Uterus (tissue), 4 donors: Measurements from ENCODE around the gene PTPRN2. TPM values are rescaled to one million over a fixed set of nuclear protein-coding genes. Genes with fewer than 3 reads are reported as not detected.
"Not testable (repeated sequence)": the region's sequence is repeated elsewhere in the genome, so short reads cannot be mapped to it uniquely, and the experiment has no call there.

Experiments used
- DNase-seq, 2 donors: peaks; one replicate each; pipeline ENCODE4 v3.0.0-alpha.2; 2019 to 2020
- H3K27ac ChIP-seq, 2 donors: fragments of 200-600 bp; sonication (generic); 1 replicate in 1 of 2; 2 replicates in 1 of 2; pipeline ENCODE4 v1.5.1; 2016 to 2018
- H3K27me3 ChIP-seq, 2 donors: fragments of 200-600 bp; sonication (generic); one replicate each; pipeline ENCODE4 v1.5.1; 2018 to 2019; ENCODE audit warnings: control low read depth in 1 of 2
- H3K36me3 ChIP-seq, 2 donors: fragments of 200-600 bp; sonication (generic); one replicate each; pipeline ENCODE4 v1.5.1; 2019; ENCODE audit warnings: control low read depth in 1 of 2
- H3K4me1 ChIP-seq, 2 donors: fragments of 200-600 bp; sonication (generic); one replicate each; pipeline ENCODE4 v1.5.1; 2018 to 2019; ENCODE audit warnings: control low read depth in 1 of 2
- H3K4me3 ChIP-seq, 2 donors: fragments of 200-600 bp; sonication (generic); 1 replicate in 1 of 2; 2 replicates in 1 of 2; pipeline ENCODE4 v1.5.1; 2018 to 2019; ENCODE audit warnings: mild to moderate bottlenecking in 1 of 2
- H3K9me3 ChIP-seq, 2 donors: fragments of 200-600 bp; sonication (generic); one replicate each; pipeline ENCODE4 v1.5.1; 2019; ENCODE audit warnings: control low read depth in 1 of 2
- POLR2A ChIP-seq, 2 donors: fragments of 450-650 bp; IDR thresholded peaks; one replicate each; pipeline ENCODE4 v1.6.1; 2016; ENCODE audit warnings: antibody characterized with exemption in 2 of 2, mild to moderate bottlenecking in 1 of 2, moderate library complexity in 1 of 2
- intact Hi-C: fragments of 100-400 bp; cut with DNase I; formaldehyde crosslinking; loops from one replicate; pipeline ENCODE4 v1.15.1; 2023; ENCODE audit warnings: low total_unique reads
- total RNA-seq, 4 donors: library from RNA; depleted of rRNA in 3 of 4; stranded (reverse); fragments of >200 nt in 3 of 4; gene quantifications; one replicate each; pipeline versions ENCODE4 v1.1.0 to v1.2.4, GENCODE V29; 2014 to 2023
- TF ChIP-seq, protein P1 (sequence below), 4 experiments: fragments of 200-600 bp in 2 of 4; fragments of 450-650 bp in 2 of 4; sonication (generic) in 2 of 4; IDR thresholded peaks; one replicate each; pipeline ENCODE4 v1.5.1; 2016 to 2019; ENCODE audit warnings: antibody characterized with exemption in 4 of 4, mild to moderate bottlenecking in 2 of 4, moderate library complexity in 1 of 4
- donor health status: DM: yes; HTN: yes; CAD: no.

Gene PTPRN2
- total RNA-seq, 4 donors from 2014 or later: 1.2 to 5.2 (median 2.3) TPM

GRCh38 chr7:157897681-157898080 is 689.9 kb downstream of the PTPRN2 start:
- H3K4me1 ChIP-seq: no peaks in the 10 kb centered on the region
- no peak overlapping the region for H3K27ac ChIP-seq
- DNase-seq: no peak
- no peak overlapping the region for H3K4me3 ChIP-seq
- no peaks in the 10 kb centered on the region for H3K9me3 ChIP-seq
- TF ChIP-seq, protein P1, sequence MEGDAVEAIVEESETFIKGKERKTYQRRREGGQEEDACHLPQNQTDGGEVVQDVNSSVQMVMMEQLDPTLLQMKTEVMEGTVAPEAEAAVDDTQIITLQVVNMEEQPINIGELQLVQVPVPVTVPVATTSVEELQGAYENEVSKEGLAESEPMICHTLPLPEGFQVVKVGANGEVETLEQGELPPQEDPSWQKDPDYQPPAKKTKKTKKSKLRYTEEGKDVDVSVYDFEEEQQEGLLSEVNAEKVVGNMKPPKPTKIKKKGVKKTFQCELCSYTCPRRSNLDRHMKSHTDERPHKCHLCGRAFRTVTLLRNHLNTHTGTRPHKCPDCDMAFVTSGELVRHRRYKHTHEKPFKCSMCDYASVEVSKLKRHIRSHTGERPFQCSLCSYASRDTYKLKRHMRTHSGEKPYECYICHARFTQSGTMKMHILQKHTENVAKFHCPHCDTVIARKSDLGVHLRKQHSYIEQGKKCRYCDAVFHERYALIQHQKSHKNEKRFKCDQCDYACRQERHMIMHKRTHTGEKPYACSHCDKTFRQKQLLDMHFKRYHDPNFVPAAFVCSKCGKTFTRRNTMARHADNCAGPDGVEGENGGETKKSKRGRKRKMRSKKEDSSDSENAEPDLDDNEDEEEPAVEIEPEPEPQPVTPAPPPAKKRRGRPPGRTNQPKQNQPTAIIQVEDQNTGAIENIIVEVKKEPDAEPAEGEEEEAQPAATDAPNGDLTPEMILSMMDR (IDR thresholded peaks at IDR 0.05): no peak
- TF ChIP-seq POLR2A (IDR thresholded peaks at IDR 0.05): no peak
- no peaks in the 10 kb centered on the region for H3K36me3 ChIP-seq
- intact Hi-C loops: no loop called here
- no peaks in the 10 kb centered on the region for H3K27me3 ChIP-seq

- intact Hi-C loops: no loop called here
- no peak overlapping the region for H3K27ac ChIP-seq
- no peaks in the 10 kb centered on the region for H3K36me3 ChIP-seq
- H3K4me3 ChIP-seq: no peak overlapping the region
- TF ChIP-seq POLR2A (IDR thresholded peaks at IDR 0.05): no peak
- TF ChIP-seq, protein P1 (IDR thresholded peaks at IDR 0.05): no peak
- H3K27me3 ChIP-seq: no peaks in the 10 kb centered on the region
- no peaks in the 10 kb centered on the region for H3K9me3 ChIP-seq
- H3K4me1 ChIP-seq: no peaks in the 10 kb centered on the region
- no peak for DNase-seq
These were observed 690.7 kb downstream of the PTPRN2 start for GRCh38 chr7:157896774-157897555.

GRCh38 chr7:157896376-157896675 is 691.3 kb downstream of the PTPRN2 start:
- intact Hi-C loops, H3K27me3 ChIP-seq, H3K4me1 ChIP-seq, DNase-seq, H3K9me3 ChIP-seq, H3K36me3 ChIP-seq, H3K27ac ChIP-seq, H3K4me3 ChIP-seq: not testable (repeated sequence)

DNA sequence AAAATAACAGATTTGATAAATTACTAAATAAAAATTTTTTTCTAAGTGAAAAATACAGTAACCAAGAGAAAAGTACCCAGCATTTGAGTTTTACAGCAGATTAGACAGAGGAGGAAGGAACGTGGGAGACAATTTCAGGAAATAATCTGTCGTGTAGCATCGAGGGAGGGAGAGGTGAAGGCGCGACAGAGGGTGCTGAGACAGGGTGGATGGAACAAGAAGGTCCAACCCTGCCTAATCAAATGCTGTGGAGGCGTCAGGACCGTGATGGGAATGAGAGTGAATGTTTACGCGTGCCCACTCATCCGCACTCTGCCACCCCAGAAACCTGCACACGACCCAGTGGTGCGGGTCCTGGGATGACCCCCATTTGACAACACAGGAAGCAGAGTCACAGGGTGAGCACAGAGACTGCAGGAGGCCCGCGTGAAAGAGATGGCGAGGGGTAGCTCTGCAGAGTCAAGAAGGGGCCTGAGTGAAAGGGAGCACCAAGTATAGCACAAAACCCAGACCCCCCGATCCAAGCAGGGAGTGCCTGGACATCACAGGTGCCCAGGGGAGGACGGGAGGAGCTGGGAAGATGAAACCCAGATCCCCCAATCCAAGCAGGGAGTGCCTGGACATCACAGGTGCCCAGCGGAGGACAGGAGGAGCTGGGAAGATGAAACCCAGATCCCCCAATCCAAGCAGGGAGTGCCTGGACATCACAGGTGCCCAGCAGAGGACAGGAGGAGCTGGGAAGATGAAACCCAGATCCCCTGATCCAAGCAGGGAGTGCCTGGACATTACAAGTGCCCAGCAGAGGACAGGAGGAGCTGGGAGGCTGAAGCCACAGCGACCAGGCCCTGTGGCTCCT is 691.9 kb downstream of the PTPRN2 start:
- DNase-seq: no peak
- H3K27ac ChIP-seq: no peak overlapping the region

DNA sequence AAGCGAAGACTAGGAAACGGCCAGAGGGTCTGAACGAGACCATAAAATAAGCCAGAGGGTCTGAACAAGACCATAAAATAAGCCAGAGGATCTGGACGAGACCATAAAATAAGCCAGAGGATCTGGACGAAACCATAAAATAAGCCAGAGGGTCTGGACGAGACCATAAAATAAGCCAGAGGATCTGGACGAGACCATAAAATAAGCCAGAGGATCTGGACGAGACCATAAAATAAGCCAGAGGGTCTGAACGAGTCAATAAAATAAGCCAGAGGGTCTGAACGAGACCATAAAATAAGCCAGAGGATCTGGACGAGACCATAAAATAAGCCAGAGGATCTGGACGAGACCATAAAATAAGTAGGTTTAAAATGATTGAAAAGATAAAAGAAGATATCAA is 692.5 kb downstream of the PTPRN2 start:
- DNase-seq, H3K4me3 ChIP-seq, intact Hi-C loops, H3K27ac ChIP-seq, H3K4me1 ChIP-seq, H3K36me3 ChIP-seq, H3K27me3 ChIP-seq, H3K9me3 ChIP-seq: not testable (repeated sequence)

More for the DNA sequence above, 691.9 kb downstream of the PTPRN2 start:
- intact Hi-C loops: no loop called here
- Histone ChIP-seq H3K4me3 (no peak overlapping the region), H3K9me3 (no peaks in the 10 kb centered on the region), H3K4me1 (no peaks in the 10 kb centered on the region), H3K27me3 (no peaks in the 10 kb centered on the region), H3K36me3 (no peaks in the 10 kb centered on the region)
- TF ChIP-seq, protein P1 (IDR thresholded peaks at IDR 0.05): no peak
- no peak for TF ChIP-seq POLR2A (IDR thresholded peaks at IDR 0.05)

GRCh38 chr7:157893535-157894044 is 694.0 kb downstream of the PTPRN2 start:
- Histone ChIP-seq H3K27ac (no peak overlapping the region), H3K9me3 (no peaks in the 10 kb centered on the region), H3K36me3 (no peaks in the 10 kb centered on the region), H3K27me3 (no peaks in the 10 kb centered on the region), H3K4me3 (no peak overlapping the region), H3K4me1 (no peaks in the 10 kb centered on the region)
- no peak for DNase-seq
- intact Hi-C loops: no loop called here
- TF ChIP-seq POLR2A (IDR thresholded peaks at IDR 0.05): no peak
- TF ChIP-seq, protein P1 (IDR thresholded peaks at IDR 0.05): no peak
